Stomach smooth muscle (tissue), 2 donors: Measurements from ENCODE around the gene CRYBA4.

Source experiments
- H3K27ac ChIP-seq: one replicate; pipeline ENCODE4 v1.7.0; 2013; ENCODE audit warnings: mild to moderate bottlenecking, low read length, inconsistent platforms
- H3K27me3 ChIP-seq, 2 donors: one replicate each; pipeline ENCODE4 v1.7.0; 2013; ENCODE audit warnings: low read length in 2 of 2; ENCODE audit not compliant: insufficient read depth in 2 of 2, control insufficient read depth in 1 of 2
- H3K36me3 ChIP-seq, 2 donors: one replicate each; pipeline ENCODE4 v1.7.0; 2013; ENCODE audit warnings: low read length in 2 of 2; ENCODE audit not compliant: control insufficient read depth in 2 of 2, insufficient read depth in 2 of 2
- H3K4me1 ChIP-seq: one replicate; pipeline ENCODE4 v1.7.0; 2013; ENCODE audit warnings: low read length; ENCODE audit not compliant: control insufficient read depth, insufficient read depth
- H3K4me3 ChIP-seq, 2 donors: one replicate each; pipeline ENCODE4 v1.7.0; 2013; ENCODE audit warnings: low read length in 2 of 2
- H3K9ac ChIP-seq, 2 donors: one replicate each; pipeline ENCODE4 v1.7.0; 2013; ENCODE audit warnings: low read length in 2 of 2, mild to moderate bottlenecking in 1 of 2
- H3K9me3 ChIP-seq, 2 donors: one replicate each; pipeline ENCODE4 v1.7.0; 2013; ENCODE audit warnings: low read length in 2 of 2; ENCODE audit not compliant: control insufficient read depth in 2 of 2
- donor health status: healthy.
- donor health status: Pancreatic carcinoma.

The CRYBA4 gene

GRCh38 chr22:26621663-26622062 lies at the start of gene CRYBA4:
Gene CRYBA4, plus strand, starts transcription at chr22:26621963. Its CDS starts 634 bp downstream, at chr22:26622597.
- Histone ChIP-seq H3K4me3 (no peak within 1 kb of the TSS), H3K27me3 (peaks cover 0 to 22% of the 10 kb centered on the region in 2 donors), H3K9me3 (no peaks in the 10 kb centered on the region), H3K9ac (no peak within 1 kb of the TSS), H3K36me3 (no peaks in the 10 kb centered on the region), H3K4me1 (no peaks in the 10 kb centered on the region), H3K27ac (no peak within 1 kb of the TSS)

GRCh38 chr22:26573026-26573662 lies 48.6 kb upstream of the CRYBA4 start:
- Histone ChIP-seq H3K27me3 (no peaks in the 10 kb centered on the region), H3K9me3 (no peaks in the 10 kb centered on the region), H3K4me3 (no peak overlapping the region), H3K4me1 (no peaks in the 10 kb centered on the region), H3K27ac (no peak overlapping the region), H3K36me3 (no peaks in the 10 kb centered on the region), H3K9ac (no peak overlapping the region)

DNA sequence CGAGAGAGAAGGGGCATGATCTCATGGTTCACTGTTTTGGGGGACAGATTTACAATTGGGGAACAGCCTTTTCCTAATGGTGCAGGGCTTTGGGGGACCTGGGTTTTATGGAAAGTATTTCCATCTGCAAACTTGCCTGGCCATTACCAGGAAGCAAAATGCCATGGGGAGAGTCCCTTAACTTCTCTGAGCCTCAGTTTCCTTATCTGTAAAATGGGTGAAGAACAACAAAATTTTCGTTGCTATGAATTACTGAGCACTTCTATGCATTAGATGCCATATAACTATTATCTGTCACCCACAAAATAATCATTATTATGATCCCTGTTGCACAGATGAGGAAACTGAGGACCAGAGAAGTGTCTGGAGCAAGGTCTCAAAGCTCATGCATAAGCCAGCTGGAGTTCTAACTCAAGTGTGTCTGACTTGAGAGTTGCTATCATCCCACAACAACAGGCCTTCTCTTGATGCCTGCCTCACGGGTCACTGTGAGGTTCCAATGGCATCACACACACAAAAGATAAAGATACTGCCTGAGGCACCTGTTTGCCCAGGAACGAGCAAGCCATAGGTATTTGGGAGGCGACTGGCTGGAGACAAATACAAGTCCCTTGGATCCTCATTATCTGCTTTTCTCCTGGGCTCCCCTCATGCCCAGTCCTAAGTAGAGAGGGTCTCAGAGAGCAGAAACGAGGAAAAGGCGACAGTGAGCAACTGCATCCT lies 47.6 kb upstream of the CRYBA4 start:
- H3K36me3 ChIP-seq = no peaks in the 10 kb centered on the region
- no peak overlapping the region for H3K4me3 ChIP-seq
- no peak overlapping the region for H3K27ac ChIP-seq
- H3K4me1 ChIP-seq = no peaks in the 10 kb centered on the region
- no peak overlapping the region for H3K9ac ChIP-seq
- no peaks in the 10 kb centered on the region for H3K9me3 ChIP-seq
- no peaks in the 10 kb centered on the region for H3K27me3 ChIP-seq

DNA sequence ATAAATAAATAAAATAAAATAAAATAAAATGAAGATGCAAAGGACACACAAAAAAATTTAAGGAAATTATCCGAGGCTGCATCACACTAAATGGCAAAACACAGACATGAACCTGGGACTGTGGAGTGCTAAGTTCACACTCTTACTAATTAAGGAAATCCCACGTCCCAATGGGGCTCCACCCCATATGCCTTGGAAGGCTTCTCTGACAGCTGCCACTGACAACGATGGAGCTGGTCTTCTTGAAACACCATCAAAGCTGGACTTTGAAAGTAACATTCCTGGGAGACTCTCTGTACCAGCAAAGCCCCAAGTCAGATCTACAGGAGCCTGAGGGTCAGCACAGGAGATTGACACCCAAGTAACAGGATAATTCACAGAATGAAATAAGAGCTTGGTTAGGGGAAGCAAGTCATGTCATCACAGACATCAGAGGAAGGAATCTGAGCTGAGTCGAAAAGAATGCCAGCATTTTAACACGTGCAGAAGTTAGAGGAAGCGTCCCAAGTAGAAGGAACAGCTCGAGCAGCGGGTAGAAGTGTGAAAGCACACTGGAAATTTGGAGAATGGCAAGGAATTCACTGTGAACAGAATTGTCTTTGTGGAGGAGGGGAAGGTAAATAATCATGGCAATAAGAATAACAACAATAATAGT lies 45.6 kb upstream of the CRYBA4 start:
- no peaks in the 10 kb centered on the region for H3K27me3 ChIP-seq
- no peaks in the 10 kb centered on the region for H3K9me3 ChIP-seq
- no peak overlapping the region for H3K4me3 ChIP-seq
- H3K4me1 ChIP-seq = no peaks in the 10 kb centered on the region
- no peak overlapping the region for H3K27ac ChIP-seq
- H3K36me3 ChIP-seq = no peaks in the 10 kb centered on the region
- H3K9ac ChIP-seq = no peak overlapping the region

GRCh38 chr22:26577081-26577480 lies 44.7 kb upstream of the CRYBA4 start:
- Histone ChIP-seq H3K27me3 (no peaks in the 10 kb centered on the region), H3K4me1 (no peaks in the 10 kb centered on the region), H3K9me3 (no peaks in the 10 kb centered on the region), H3K9ac (no peak overlapping the region), H3K36me3 (no peaks in the 10 kb centered on the region), H3K27ac (no peak overlapping the region), H3K4me3 (no peak overlapping the region)

DNA sequence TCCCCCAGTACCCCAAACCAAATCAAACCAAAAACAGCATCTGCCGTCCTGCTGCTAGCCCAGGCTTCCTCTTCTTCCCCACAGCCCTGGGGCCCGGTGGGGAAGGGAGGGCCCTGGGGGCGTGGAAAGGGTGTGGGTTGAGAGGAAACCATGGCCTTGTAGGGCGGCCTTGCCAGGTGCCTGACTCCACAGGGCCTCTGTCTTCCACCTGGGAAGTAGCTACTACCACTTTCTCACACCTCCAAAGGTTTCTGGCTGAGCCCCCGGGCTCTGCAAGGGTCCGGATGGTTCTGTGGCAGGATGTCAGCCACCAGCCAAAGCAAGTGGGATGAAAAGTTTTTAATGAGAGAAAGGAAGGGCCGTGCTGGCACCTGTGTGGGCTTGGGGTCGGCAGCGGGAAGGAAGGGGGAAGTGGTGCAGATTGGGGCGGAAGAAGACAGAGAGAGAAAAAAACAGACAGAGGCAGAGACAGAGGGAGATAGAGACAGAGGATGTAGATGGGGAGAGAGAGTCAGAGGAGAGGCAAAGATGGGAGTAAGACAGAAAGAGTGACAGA lies 42.4 kb upstream of the CRYBA4 start:
- Histone ChIP-seq H3K36me3 (no peaks in the 10 kb centered on the region), H3K4me3 (no peak overlapping the region), H3K27ac (no peak overlapping the region), H3K4me1 (no peaks in the 10 kb centered on the region), H3K27me3 (no peaks in the 10 kb centered on the region), H3K9ac (no peak overlapping the region), H3K9me3 (no peaks in the 10 kb centered on the region)

GRCh38 chr22:26580240-26580962 lies 41.4 kb upstream of the CRYBA4 start:
- Histone ChIP-seq H3K9me3 (no peaks in the 10 kb centered on the region), H3K36me3 (no peaks in the 10 kb centered on the region), H3K27me3 (no peaks in the 10 kb centered on the region), H3K4me3 (no peak overlapping the region), H3K27ac (no peak overlapping the region), H3K4me1 (no peaks in the 10 kb centered on the region), H3K9ac (no peak overlapping the region)

GRCh38 chr22:26581026-26581425 lies 40.7 kb upstream of the CRYBA4 start:
- H3K4me1 ChIP-seq = no peaks in the 10 kb centered on the region
- no peak overlapping the region for H3K27ac ChIP-seq
- no peaks in the 10 kb centered on the region for H3K9me3 ChIP-seq
- no peaks in the 10 kb centered on the region for H3K27me3 ChIP-seq
- no peaks in the 10 kb centered on the region for H3K36me3 ChIP-seq
- H3K4me3 ChIP-seq = no peak overlapping the region
- H3K9ac ChIP-seq = no peak overlapping the region

DNA sequence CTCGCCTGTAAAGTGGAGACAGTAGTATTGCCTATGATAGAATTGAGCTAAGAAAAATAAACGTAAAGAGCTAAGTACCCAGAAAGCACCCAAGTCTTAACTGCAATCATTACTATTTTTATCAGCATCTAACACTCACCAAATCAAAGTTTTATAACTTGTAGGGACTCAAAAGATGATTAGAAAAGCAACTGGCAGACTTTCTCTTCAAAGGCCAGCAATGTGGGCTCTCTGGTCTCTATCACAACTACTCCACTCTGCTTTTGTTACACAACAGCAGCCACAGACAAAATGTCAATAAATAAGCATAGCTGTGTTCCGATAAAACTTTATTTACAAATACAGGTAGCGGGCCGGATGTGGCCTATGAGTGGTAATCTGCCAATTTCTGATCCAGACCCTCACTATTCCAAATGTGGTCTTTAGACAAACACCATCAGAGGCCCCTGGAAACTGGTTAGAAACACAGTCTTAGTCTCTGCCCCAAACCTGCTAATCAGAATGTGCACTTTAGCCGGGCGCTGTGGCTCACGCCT lies 40.1 kb upstream of the CRYBA4 start:
- no peaks in the 10 kb centered on the region for H3K27me3 ChIP-seq
- H3K9me3 ChIP-seq = no peaks in the 10 kb centered on the region
- H3K4me3 ChIP-seq = no peak overlapping the region
- no peak overlapping the region for H3K9ac ChIP-seq
- H3K36me3 ChIP-seq = no peaks in the 10 kb centered on the region
- H3K27ac ChIP-seq = no peak overlapping the region
- no peaks in the 10 kb centered on the region for H3K4me1 ChIP-seq

DNA sequence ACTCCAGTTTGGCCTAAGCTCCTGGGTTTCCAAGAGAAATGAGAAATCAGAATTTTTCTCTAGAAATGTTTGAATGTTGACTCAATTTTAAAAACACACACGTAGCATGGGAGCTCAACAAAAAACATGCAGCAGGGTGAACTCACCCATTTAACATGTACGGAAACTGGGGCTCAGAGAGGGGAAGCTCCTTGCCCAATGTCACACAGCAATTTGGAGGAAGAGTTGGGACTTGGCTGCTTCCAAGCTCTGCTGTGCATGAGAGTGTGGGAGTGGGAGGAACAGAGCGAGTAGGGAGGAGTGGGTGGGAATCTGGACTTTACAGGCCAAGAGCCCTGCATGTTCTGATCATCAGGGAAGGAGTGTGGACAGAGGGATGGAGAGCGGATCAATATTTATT lies 37.8 kb upstream of the CRYBA4 start:
- Histone ChIP-seq H3K4me1 (no peaks in the 10 kb centered on the region), H3K36me3 (no peaks in the 10 kb centered on the region), H3K27ac (no peak overlapping the region)

More for the DNA sequence above, 37.8 kb upstream of the CRYBA4 start:
- Histone ChIP-seq H3K9ac (no peak overlapping the region), H3K9me3 (peaks cover 0 to 3% of the 10 kb centered on the region in 2 donors), H3K4me3 (no peak overlapping the region), H3K27me3 (no peaks in the 10 kb centered on the region)
